DOHH2 (cell line): ENCODE results near the gene PDE4D.

Experiments used
- H3F3A ChIP-seq: fragments of 200-600 bp; sonication (generic), shearing (Covaris generic); 2 replicates; pipeline ENCODE4 v1.6.0; 2016; ENCODE audit warnings: antibody characterized with exemption, mild to moderate bottlenecking; ENCODE audit not compliant: control insufficient read depth, insufficient read depth
- H3K27ac ChIP-seq: fragments of 200-600 bp; sonication (generic); 2 replicates; pipeline ENCODE4 v1.5.1; 2014; ENCODE audit warnings: low read depth, mild to moderate bottlenecking, low read length, moderate library complexity
- H3K27me3 ChIP-seq: fragments of 200-600 bp; sonication (generic); 2 replicates; pipeline ENCODE4 v1.6.1; 2014; ENCODE audit warnings: mild to moderate bottlenecking, low read length, mixed read lengths; ENCODE audit not compliant: control insufficient read depth
- H3K36me3 ChIP-seq: fragments of 200-600 bp; sonication (generic); 2 replicates; pipeline ENCODE4 v1.6.1; 2014; ENCODE audit warnings: mild to moderate bottlenecking, low read length, moderate library complexity, mixed read lengths; ENCODE audit not compliant: control insufficient read depth
- H3K4me1 ChIP-seq: fragments of 200-600 bp; sonication (generic); 2 replicates; pipeline ENCODE4 v1.6.1; 2014; ENCODE audit warnings: mild to moderate bottlenecking, low read length, mixed read lengths; ENCODE audit not compliant: control insufficient read depth
- H3K4me2 ChIP-seq: fragments of 200-600 bp; sonication (generic); 2 replicates; pipeline ENCODE4 v1.6.0; 2014; ENCODE audit warnings: mild to moderate bottlenecking, low read length, moderate library complexity
- H3K4me3 ChIP-seq: fragments of 200-600 bp; sonication (generic); 2 replicates; pipeline ENCODE4 v1.5.1; 2014; ENCODE audit warnings: mild to moderate bottlenecking, low read length, mixed read lengths
- H3K79me2 ChIP-seq: fragments of 200-600 bp; sonication (generic); 2 replicates; pipeline ENCODE4 v1.6.1; 2014; ENCODE audit warnings: mild to moderate bottlenecking, low read length, mixed read lengths; ENCODE audit not compliant: control insufficient read depth
- H3K9me2 ChIP-seq: fragments of 200-600 bp; sonication (generic); replicated peaks from 2 replicates; pipeline ENCODE4 v1.6.1; 2014; ENCODE audit warnings: mild to moderate bottlenecking, low read length, mixed read lengths; ENCODE audit not compliant: control insufficient read depth
- H3K9me3 ChIP-seq: fragments of 200-600 bp; sonication (generic); 2 replicates; pipeline ENCODE4 v1.6.1; 2014; ENCODE audit warnings: antibody characterized with exemption, low read length, mixed read lengths; ENCODE audit not compliant: control insufficient read depth, insufficient read depth
- H4K20me1 ChIP-seq: fragments of 200-600 bp; sonication (generic); 2 replicates; pipeline ENCODE4 v1.6.0; 2014; ENCODE audit warnings: low read depth, mild to moderate bottlenecking, antibody characterized with exemption, low read length, moderate library complexity; ENCODE audit not compliant: control insufficient read depth, insufficient read depth
- EZH2phosphoT487 ChIP-seq: fragments of 200-600 bp; sonication (generic); IDR thresholded peaks from 2 replicates; pipeline ENCODE4 v1.6.1; 2017; ENCODE audit warnings: borderline replicate concordance, mild to moderate bottlenecking, antibody characterized with exemption, low read length, moderate library complexity, mixed read lengths
- TF ChIP-seq, protein P1 (sequence below): fragments of 200-600 bp; sonication (generic); IDR thresholded peaks from one replicate; pipeline ENCODE4 v1.5.1; 2014; ENCODE audit warnings: antibody characterized with exemption, mild to moderate bottlenecking, low read depth, low read length; ENCODE audit not compliant: poor library complexity, severe bottlenecking

PDE4D gene

DNA sequence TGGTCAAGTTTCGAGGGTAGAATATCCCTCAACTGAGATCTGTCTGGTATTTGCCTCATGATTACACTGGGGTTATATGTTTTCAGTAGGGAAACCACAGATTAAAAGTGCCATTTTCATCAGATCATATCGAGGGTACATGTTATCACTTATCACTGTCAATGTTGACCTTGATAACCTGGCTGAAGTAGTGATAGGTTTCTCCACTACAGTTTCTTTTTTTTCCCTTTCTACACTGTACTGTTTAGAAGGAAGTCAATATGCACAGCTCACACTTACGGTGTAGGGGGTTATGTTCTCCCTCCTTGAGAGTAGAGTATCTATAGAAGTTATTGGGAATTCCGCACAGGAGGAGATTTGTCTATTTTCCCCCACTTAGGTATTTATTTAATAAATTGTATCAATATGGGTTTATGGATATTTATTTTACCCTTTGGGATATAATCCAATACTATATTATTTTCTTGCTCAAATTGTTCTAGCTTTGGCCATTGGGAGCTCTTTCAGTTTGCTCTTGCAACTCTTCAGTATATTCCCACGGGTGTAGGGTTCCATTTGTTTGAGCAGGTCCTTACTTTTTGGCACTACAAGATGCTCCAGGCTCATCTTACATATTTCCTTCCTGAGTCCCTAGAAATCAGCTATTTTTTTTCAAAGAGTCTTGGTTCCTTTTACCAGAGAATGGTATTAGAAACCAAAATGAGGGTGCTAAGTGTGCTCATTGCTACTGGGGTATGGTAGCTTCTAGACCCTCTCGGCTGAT lies 866.2 kb downstream of the PDE4D start:
- TF ChIP-seq, protein P1, sequence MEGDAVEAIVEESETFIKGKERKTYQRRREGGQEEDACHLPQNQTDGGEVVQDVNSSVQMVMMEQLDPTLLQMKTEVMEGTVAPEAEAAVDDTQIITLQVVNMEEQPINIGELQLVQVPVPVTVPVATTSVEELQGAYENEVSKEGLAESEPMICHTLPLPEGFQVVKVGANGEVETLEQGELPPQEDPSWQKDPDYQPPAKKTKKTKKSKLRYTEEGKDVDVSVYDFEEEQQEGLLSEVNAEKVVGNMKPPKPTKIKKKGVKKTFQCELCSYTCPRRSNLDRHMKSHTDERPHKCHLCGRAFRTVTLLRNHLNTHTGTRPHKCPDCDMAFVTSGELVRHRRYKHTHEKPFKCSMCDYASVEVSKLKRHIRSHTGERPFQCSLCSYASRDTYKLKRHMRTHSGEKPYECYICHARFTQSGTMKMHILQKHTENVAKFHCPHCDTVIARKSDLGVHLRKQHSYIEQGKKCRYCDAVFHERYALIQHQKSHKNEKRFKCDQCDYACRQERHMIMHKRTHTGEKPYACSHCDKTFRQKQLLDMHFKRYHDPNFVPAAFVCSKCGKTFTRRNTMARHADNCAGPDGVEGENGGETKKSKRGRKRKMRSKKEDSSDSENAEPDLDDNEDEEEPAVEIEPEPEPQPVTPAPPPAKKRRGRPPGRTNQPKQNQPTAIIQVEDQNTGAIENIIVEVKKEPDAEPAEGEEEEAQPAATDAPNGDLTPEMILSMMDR, result no peak
- Histone ChIP-seq H3K27ac (no peak overlapping the region), H3K9me2 (no peaks in the 10 kb centered on the region), H4K20me1 (no peaks in the 10 kb centered on the region), H3K4me3 (no peak overlapping the region), H3K9me3 (no peaks in the 10 kb centered on the region; the same call in 1 of the 2 replicates), H3K36me3 (peaks cover 24% of the 10 kb centered on the region), H3K4me2 (no peak overlapping the region), H3K79me2 (peaks cover 12% of the 10 kb centered on the region), H3K27me3 (no peaks in the 10 kb centered on the region), H3K4me1 (no peaks in the 10 kb centered on the region), H3F3A (no peaks in the 10 kb centered on the region)

DNA sequence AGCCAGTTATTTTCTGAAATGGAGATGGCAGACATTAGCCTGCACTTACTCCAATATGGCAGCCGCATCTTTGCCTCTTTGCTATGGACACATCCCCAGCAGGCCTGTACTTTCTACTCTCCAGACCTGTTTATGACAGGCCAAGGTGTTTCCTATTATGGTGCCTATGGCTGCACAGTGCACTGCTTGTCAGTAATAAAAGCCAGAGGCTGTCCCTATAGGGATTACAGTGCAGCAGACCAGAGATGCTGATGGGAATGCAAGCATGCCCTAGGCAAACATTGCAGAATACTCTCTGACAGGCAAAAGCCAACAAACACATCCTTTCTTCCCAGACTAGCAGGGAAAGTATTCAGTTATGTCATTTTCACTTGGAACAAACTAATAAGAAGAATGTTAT lies 867.8 kb downstream of the PDE4D start:
- Histone ChIP-seq H3K4me2 (no peak overlapping the region), H3K27me3 (no peaks in the 10 kb centered on the region)

DNA sequence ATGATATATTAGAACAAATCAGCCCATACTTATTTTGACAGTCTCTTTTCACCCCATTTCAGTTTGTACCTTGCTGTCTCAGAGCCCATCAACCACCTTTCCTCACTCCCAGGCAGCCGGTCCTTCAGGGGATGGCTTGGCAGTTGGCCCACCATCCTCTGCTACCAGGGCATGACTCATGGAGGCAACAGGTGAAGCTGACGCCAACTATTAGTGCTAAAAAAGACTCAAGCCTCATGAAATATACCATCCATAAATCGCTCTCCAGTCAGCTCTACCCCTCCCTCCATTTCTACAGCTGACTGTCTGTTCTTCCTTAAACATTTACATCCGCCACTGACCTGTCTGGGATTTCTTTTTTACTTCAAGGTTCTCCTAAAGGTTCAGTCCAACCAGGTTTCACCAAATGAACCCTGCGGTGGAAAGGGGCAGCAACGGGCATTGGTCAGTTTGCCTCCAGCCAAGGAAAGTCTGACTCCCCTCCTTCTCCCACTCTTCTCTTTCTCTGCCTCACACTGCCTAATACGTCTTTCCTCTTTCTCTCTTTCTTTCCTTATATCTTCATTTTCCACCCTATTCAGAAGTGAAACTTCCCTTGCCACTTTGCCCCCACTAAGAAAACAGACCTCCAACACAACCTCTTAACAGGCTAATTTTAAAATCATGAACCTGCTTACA lies 871.5 kb downstream of the PDE4D start:
- no peaks in the 10 kb centered on the region for H3K9me3 ChIP-seq
- H3K4me2 ChIP-seq, result no peak overlapping the region
- no peak for TF ChIP-seq EZH2phosphoT487
- TF ChIP-seq, protein P1, result no peak
- H3K4me3 ChIP-seq, result no peak overlapping the region
- 0 out of 2 replicates have a peak, but pooled peaks cover 10% of the 10 kb centered on the region for H3K36me3 ChIP-seq
- no peaks in the 10 kb centered on the region for H3F3A ChIP-seq
- no peaks in the 10 kb centered on the region for H3K9me2 ChIP-seq
- H3K27ac ChIP-seq, result no peak overlapping the region
- no peaks in the 10 kb centered on the region for H4K20me1 ChIP-seq
- no peaks in the 10 kb centered on the region for H3K27me3 ChIP-seq
- no peaks in the 10 kb centered on the region for H3K4me1 ChIP-seq
- no peaks in the 10 kb centered on the region for H3K79me2 ChIP-seq

More for the DNA sequence above, 867.8 kb downstream of the PDE4D start:
- TF ChIP-seq, protein P1, result no peak
- TF ChIP-seq EZH2phosphoT487, result no peak
- Histone ChIP-seq H3K4me3 (no peak overlapping the region), H3K9me2 (no peaks in the 10 kb centered on the region), H3F3A (no peaks in the 10 kb centered on the region), H3K9me3 (no peaks in the 10 kb centered on the region; the same call in 1 of the 2 replicates), H4K20me1 (no peaks in the 10 kb centered on the region), H3K4me1 (no peaks in the 10 kb centered on the region), H3K36me3 (peaks cover 22% of the 10 kb centered on the region), H3K27ac (no peak overlapping the region), H3K79me2 (peaks cover 8% of the 10 kb centered on the region)
